D721Med (cell line): ENCODE data around the gene HMCN2.

ENCODE experiments used
- DNase-seq: peaks from one replicate; pipeline ENCODE4 v3.0.0; 2011; ENCODE audit warnings: low spot score; ENCODE audit not compliant: insufficient read length
- FAIRE-seq: peaks from 2 replicates; lab custom pipeline; 2011; peaks lifted over from hg19 to GRCh38; lab: Jason Lieb, UNC
- CTCF ChIP-seq: IDR thresholded peaks from 2 replicates; pipeline ENCODE4 v1.5.1; 2012; ENCODE audit warnings: mild to moderate bottlenecking, control low read depth; ENCODE audit not compliant: insufficient read depth; ENCODE audit errors: missing control alignments

HMCN2 gene

GRCh38 chr9:130342714-130343085, 77.1 kb downstream of the HMCN2 start:
- DNase-seq (no peak), FAIRE-seq (no peak)
- TF ChIP-seq CTCF: no peak

DNA sequence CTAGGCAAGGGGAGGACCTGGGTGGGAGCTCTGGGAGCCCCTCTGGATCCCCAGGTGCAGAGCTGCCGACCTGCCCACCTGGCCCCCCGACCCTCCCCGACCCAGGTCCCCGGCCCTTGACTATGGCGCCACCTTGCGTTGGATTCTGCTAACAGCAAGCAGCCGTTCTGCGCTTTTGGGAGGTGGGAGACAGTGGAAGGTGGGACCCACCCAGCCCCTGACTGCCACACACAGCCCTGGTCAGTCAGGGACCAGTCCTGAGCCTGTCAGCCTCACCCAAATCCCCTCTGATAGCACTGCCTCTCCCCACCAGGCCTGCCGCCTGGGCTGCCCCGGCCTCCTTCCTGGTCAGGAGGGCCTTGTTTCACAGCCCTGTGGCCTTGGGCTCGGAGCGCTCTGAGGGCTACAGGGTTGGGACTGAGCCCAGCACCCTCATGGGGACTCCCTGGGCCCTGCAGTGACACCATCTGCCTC, 77.9 kb downstream of the HMCN2 start:
- peak; percentile 49 for DNase-seq
- TF ChIP-seq CTCF: peak; percentile 59
- no peak for FAIRE-seq

GRCh38 chr9:130344366-130344765, 78.8 kb downstream of the HMCN2 start:
- DNase-seq: no peak
- TF ChIP-seq CTCF: no peak
- no peak for FAIRE-seq

- no peak for DNase-seq
These were observed 79.7 kb downstream of the HMCN2 start for GRCh38 chr9:130345009-130345896.

GRCh38 chr9:130345897-130346385, 80.4 kb downstream of the HMCN2 start:
- DNase-seq: no peak
- FAIRE-seq: no peak
- TF ChIP-seq CTCF: no peak

More at GRCh38 chr9:130345009-130345896, 79.7 kb downstream of the HMCN2 start:
- no peak for FAIRE-seq
- no peak for TF ChIP-seq CTCF

- TF ChIP-seq CTCF: no peak
- no peak for DNase-seq
- FAIRE-seq: no peak
These were observed 80.9 kb downstream of the HMCN2 start for GRCh38 chr9:130346431-130346830.

DNA sequence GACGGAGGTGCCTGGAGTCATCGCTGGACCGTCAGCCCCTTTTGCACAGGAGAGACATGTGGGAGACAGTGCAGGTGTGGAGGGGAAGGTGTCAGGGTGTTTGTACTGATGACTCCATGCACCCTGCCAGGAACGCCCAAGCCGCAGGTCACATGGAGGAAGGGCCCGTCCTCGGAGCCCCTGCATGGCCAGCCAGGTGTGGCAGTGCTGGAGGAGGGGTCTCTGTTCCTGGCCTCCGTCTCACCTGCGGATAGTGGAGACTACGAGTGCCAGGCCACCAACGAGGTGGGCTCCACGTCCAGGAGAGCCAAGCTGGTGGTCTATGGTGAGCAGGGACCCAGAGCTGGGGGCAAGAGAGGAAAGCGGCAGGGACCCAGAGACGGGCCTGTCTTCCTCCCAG, 81.5 kb downstream of the HMCN2 start:
- no peak for FAIRE-seq
- no peak for DNase-seq
- no peak for TF ChIP-seq CTCF
